Skeletal muscle satellite cell (primary cell): ENCODE measurements around the gene IGFBP3.

Experiments used
- H3K27me3 ChIP-seq: 2 replicates; pipeline ENCODE4 v1.7.0; 2013; ENCODE audit warnings: low read length; ENCODE audit not compliant: control insufficient read depth, insufficient read depth
- H3K36me3 ChIP-seq: 2 replicates; pipeline ENCODE4 v1.7.0; 2013; ENCODE audit warnings: mild to moderate bottlenecking, control low read depth, low read length; ENCODE audit not compliant: insufficient read depth
- H3K4me1 ChIP-seq: 2 replicates; pipeline ENCODE4 v1.7.0; 2013; ENCODE audit warnings: low read length; ENCODE audit not compliant: control insufficient read depth, insufficient read depth
- H3K4me2 ChIP-seq: 2 replicates; pipeline ENCODE4 v1.7.0; 2013; ENCODE audit warnings: mild to moderate bottlenecking, low read length
- H3K4me3 ChIP-seq: 2 replicates; pipeline ENCODE4 v1.7.0; 2013; ENCODE audit warnings: low read length
- H3K9ac ChIP-seq: 2 replicates; pipeline ENCODE4 v1.7.0; 2013; ENCODE audit warnings: mild to moderate bottlenecking, low read depth, low read length, moderate library complexity
- H3K9me3 ChIP-seq: replicated peaks from 2 replicates; pipeline ENCODE4 v1.7.0; 2013; ENCODE audit warnings: mild to moderate bottlenecking, control low read depth, low read length

Gene IGFBP3

DNA sequence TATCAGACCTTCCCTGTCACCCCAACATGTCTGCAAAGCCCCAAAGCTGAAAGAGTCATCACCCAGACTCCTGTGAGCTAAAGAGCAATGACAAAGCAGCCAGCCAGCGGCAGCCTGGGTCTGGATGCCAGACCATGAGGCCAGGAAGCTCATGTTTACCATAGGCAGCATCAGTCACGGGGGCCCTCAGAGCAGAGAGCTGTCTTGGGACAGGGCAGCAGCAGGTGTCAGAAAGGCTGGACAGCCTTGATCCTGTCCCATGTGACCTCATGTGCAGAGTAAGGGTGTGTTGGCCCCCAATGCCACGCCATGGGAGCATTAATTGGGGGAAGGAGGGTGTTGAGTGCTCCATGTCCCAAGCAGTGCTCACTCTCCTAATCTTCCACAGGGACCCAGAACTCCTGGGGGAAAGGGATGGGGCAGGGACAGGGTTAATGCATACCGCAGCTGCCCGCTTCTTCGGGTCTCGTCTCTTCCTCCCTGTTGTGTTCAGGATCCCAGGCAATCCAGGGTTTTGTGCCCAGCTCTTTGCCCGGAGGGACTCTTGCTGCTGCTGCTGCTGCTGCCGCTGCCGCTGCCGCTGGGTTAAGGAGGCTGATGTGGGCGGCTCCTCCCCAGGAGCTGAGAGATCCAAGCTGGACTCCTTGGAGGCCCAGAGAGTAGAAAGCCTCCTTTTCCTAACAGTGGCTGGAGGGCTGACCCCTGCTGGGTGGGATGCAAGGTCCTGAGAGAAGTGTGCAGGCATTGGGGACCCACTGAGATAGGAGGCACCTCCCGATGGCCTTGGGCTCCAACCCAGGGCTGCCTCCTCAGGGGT is 55.3 kb downstream of the IGFBP3 start:
- no peaks in the 10 kb centered on the region for H3K36me3 ChIP-seq
- H3K4me2 ChIP-seq = no peak overlapping the region
- peaks cover 12% of the 10 kb centered on the region for H3K27me3 ChIP-seq
- no peak overlapping the region for H3K4me3 ChIP-seq
- no peaks in the 10 kb centered on the region for H3K4me1 ChIP-seq
- H3K9me3 ChIP-seq = peaks cover 3% of the 10 kb centered on the region
- H3K9ac ChIP-seq = no peak overlapping the region

DNA sequence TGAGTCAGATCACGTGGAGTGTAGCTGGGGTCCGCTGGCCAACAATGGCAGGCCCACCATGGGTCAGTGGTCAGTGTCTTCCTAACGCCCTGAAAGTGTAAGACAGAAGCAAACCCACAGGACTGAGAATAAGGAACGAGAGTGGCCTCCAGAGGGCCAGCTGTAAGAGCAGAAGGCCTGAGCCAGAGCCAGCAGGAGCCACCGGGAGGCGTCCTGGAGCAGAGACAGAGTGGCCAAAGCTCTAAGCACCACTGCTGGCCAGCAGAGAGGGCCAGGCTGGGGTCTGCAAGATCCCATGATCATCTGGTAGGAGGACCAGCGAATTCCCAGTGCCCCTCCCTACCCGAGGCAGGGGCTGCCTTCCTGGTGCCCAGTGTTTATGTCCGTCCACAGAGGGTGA is 57.4 kb downstream of the IGFBP3 start:
- Histone ChIP-seq H3K9me3 (peaks cover 3% of the 10 kb centered on the region), H3K4me2 (no peak overlapping the region), H3K9ac (no peak overlapping the region), H3K27me3 (peaks cover 24% of the 10 kb centered on the region), H3K4me1 (no peaks in the 10 kb centered on the region), H3K36me3 (no peaks in the 10 kb centered on the region), H3K4me3 (no peak overlapping the region)
